HEK293 (cell line): ENCODE data around the gene RPL3.

ENCODE experiments used
- AEBP2 ChIP-seq: fragments of 450-650 bp; formaldehyde crosslinking; IDR thresholded peaks from 2 replicates; pipeline ENCODE4 v1.5.1; 2016; ENCODE audit warnings: missing biosample characterization, missing genetic modification characterization, borderline replicate concordance
- KLF7 ChIP-seq: fragments of 450-650 bp; formaldehyde crosslinking; IDR thresholded peaks from 2 replicates; pipeline ENCODE4 v1.5.1; 2016; ENCODE audit warnings: missing biosample characterization, missing genetic modification characterization, borderline replicate concordance
- ZEB2 ChIP-seq: fragments of 450-650 bp; formaldehyde crosslinking; IDR thresholded peaks from 2 replicates; pipeline ENCODE4 v1.5.1; 2016; ENCODE audit warnings: missing biosample characterization, missing genetic modification characterization
- ZNF112 ChIP-seq: fragments of 450-650 bp; formaldehyde crosslinking; IDR thresholded peaks from 2 replicates; pipeline ENCODE4 v1.5.0; 2017; ENCODE audit warnings: missing biosample characterization, missing genetic modification characterization
- ZNF155 ChIP-seq: fragments of 450-650 bp; formaldehyde crosslinking; IDR thresholded peaks from 2 replicates; pipeline ENCODE4 v1.5.1; 2016; ENCODE audit warnings: missing biosample characterization, missing genetic modification characterization
- ZNF16 ChIP-seq: fragments of 450-650 bp; formaldehyde crosslinking; IDR thresholded peaks from 2 replicates; pipeline ENCODE4 v1.5.1; 2016; ENCODE audit warnings: low read depth, missing biosample characterization, missing genetic modification characterization
- ZNF174 ChIP-seq: fragments of 450-650 bp; formaldehyde crosslinking; IDR thresholded peaks from 2 replicates; pipeline ENCODE4 v1.5.0; 2017; ENCODE audit warnings: missing biosample characterization, mild to moderate bottlenecking, missing genetic modification characterization
- ZNF18 ChIP-seq: fragments of 450-650 bp; formaldehyde crosslinking; IDR thresholded peaks from 2 replicates; pipeline ENCODE4 v1.5.1; 2016; ENCODE audit warnings: missing biosample characterization, missing genetic modification characterization
- ZNF311 ChIP-seq: fragments of 450-650 bp; formaldehyde crosslinking; IDR thresholded peaks from 2 replicates; pipeline ENCODE4 v1.5.1; 2017; ENCODE audit warnings: missing biosample characterization, missing genetic modification characterization, borderline replicate concordance
- ZNF501 ChIP-seq: fragments of 450-650 bp; formaldehyde crosslinking; IDR thresholded peaks from 2 replicates; pipeline ENCODE4 v1.5.1; 2016; ENCODE audit warnings: missing biosample characterization, missing genetic modification characterization
- ZNF544 ChIP-seq: fragments of 450-650 bp; formaldehyde crosslinking; IDR thresholded peaks from 2 replicates; pipeline ENCODE4 v1.5.0; 2017; ENCODE audit warnings: missing biosample characterization, missing genetic modification characterization
- ZNF571 ChIP-seq: fragments of 450-650 bp; formaldehyde crosslinking; IDR thresholded peaks from 2 replicates; pipeline ENCODE4 v1.5.0; 2017; ENCODE audit warnings: missing biosample characterization, missing genetic modification characterization
- ZNF639 ChIP-seq: fragments of 450-650 bp; formaldehyde crosslinking; IDR thresholded peaks from 2 replicates; pipeline ENCODE4 v1.5.1; 2016; ENCODE audit warnings: missing biosample characterization, missing genetic modification characterization
- ZNF768 ChIP-seq: fragments of 450-650 bp; formaldehyde crosslinking; IDR thresholded peaks from 2 replicates; pipeline ENCODE4 v1.5.1; 2018; ENCODE audit warnings: missing biosample characterization, mild to moderate bottlenecking, missing genetic modification characterization
- TF ChIP-seq, protein P1 (sequence below): fragments of 450-650 bp; formaldehyde crosslinking; IDR thresholded peaks from 2 replicates; pipeline ENCODE4 v1.5.1; 2016; ENCODE audit warnings: missing biosample characterization, missing genetic modification characterization
- TF ChIP-seq, protein P2 (sequence below): fragments of 450-650 bp; formaldehyde crosslinking; IDR thresholded peaks from 2 replicates; pipeline ENCODE4 v1.5.1; 2016; ENCODE audit warnings: missing biosample characterization, missing genetic modification characterization

RPL3 gene

GRCh38 chr22:39306456-39307361 lies 12.7 kb downstream of the RPL3 start (continued):
- TF ChIP-seq, protein P1, sequence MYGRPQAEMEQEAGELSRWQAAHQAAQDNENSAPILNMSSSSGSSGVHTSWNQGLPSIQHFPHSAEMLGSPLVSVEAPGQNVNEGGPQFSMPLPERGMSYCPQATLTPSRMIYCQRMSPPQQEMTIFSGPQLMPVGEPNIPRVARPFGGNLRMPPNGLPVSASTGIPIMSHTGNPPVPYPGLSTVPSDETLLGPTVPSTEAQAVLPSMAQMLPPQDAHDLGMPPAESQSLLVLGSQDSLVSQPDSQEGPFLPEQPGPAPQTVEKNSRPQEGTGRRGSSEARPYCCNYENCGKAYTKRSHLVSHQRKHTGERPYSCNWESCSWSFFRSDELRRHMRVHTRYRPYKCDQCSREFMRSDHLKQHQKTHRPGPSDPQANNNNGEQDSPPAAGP (tag by site-specific recombination) = no peak
- TF ChIP-seq KLF7 = no peak
- no peak for TF ChIP-seq ZNF571 (tag by site-specific recombination)
- no peak for TF ChIP-seq ZNF501 (tag by site-specific recombination)
- no peak for TF ChIP-seq ZNF155
- no peak for TF ChIP-seq ZNF174 (tag by site-specific recombination)
- no peak for TF ChIP-seq ZNF112 (tag by site-specific recombination)
- TF ChIP-seq ZNF16 = no peak
- TF ChIP-seq, protein P2, sequence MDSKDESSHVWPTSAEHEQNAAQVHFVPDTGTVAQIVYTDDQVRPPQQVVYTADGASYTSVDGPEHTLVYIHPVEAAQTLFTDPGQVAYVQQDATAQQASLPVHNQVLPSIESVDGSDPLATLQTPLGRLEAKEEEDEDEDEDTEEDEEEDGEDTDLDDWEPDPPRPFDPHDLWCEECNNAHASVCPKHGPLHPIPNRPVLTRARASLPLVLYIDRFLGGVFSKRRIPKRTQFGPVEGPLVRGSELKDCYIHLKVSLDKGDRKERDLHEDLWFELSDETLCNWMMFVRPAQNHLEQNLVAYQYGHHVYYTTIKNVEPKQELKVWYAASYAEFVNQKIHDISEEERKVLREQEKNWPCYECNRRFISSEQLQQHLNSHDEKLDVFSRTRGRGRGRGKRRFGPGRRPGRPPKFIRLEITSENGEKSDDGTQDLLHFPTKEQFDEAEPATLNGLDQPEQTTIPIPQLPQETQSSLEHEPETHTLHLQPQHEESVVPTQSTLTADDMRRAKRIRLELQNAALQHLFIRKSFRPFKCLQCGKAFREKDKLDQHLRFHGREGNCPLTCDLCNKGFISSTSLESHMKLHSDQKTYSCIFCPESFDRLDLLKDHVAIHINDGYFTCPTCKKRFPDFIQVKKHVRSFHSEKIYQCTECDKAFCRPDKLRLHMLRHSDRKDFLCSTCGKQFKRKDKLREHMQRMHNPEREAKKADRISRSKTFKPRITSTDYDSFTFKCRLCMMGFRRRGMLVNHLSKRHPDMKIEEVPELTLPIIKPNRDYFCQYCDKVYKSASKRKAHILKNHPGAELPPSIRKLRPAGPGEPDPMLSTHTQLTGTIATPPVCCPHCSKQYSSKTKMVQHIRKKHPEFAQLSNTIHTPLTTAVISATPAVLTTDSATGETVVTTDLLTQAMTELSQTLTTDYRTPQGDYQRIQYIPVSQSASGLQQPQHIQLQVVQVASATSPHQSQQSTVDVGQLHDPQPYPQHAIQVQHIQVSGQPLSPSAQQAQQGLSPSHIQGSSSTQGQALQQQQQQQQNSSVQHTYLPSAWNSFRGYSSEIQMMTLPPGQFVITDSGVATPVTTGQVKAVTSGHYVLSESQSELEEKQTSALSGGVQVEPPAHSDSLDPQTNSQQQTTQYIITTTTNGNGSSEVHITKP (tag by site-specific recombination) = no peak
- TF ChIP-seq ZNF18 (tag by site-specific recombination) = 0 out of 2 replicates have a peak, but pooled peaks have one; percentile 70
- 0 out of 2 replicates have a peak, but pooled peaks have one; percentile 39 for TF ChIP-seq ZEB2 (tag by site-specific recombination)
- TF ChIP-seq ZNF768 (tag by site-specific recombination) = no peak
- no peak for TF ChIP-seq AEBP2 (tag by site-specific recombination)
- TF ChIP-seq ZNF311 (tag by site-specific recombination) = no peak
- no peak for TF ChIP-seq ZNF544
- no peak for TF ChIP-seq ZNF639 (tag by site-specific recombination)
